ENCODE measurements around the gene ZNF438.

DNA sequence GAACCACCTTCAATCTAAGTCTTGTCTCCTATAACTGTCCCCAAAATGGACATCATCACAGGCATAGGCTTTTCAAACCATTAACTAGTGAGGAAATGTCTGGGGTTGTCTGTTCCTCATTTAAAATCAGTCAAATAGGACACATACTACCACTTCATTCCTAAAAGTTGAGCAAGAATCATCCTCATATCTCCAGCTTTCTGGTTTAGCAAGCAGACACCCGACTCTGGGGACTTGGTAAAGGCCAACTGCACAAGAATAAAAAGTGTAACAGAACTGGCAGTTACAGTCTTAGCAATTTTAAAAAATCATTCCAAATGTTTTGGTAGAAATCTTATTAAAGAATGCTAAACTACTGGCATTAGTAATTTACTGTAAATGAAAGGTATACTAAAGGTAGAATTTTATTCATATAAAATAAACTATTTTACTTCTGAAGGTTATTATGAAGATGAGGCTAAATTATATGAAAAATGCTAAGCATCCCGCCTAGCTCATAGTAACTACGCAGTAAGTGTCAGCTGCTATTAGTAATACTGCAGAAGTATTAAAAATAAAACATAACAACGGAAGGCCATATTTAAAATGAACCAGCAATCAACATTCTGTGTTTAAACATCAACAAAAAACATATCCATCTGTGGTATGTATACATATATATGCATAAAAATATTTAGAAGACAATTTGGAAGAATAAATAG is 60.8 kb downstream of the ZNF438 start:
- TF ChIP-seq, protein P1, sequence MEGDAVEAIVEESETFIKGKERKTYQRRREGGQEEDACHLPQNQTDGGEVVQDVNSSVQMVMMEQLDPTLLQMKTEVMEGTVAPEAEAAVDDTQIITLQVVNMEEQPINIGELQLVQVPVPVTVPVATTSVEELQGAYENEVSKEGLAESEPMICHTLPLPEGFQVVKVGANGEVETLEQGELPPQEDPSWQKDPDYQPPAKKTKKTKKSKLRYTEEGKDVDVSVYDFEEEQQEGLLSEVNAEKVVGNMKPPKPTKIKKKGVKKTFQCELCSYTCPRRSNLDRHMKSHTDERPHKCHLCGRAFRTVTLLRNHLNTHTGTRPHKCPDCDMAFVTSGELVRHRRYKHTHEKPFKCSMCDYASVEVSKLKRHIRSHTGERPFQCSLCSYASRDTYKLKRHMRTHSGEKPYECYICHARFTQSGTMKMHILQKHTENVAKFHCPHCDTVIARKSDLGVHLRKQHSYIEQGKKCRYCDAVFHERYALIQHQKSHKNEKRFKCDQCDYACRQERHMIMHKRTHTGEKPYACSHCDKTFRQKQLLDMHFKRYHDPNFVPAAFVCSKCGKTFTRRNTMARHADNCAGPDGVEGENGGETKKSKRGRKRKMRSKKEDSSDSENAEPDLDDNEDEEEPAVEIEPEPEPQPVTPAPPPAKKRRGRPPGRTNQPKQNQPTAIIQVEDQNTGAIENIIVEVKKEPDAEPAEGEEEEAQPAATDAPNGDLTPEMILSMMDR (IDR thresholded peaks at IDR 0.05): no peak
- no peak for TF ChIP-seq EP300 (IDR thresholded peaks at IDR 0.05)
- TF ChIP-seq POLR2A (IDR thresholded peaks at IDR 0.05): no peak
- no peak for TF ChIP-seq POLR2AphosphoS5 (IDR thresholded peaks at IDR 0.05)
